Measurements from ENCODE around the gene TRIML2. TPM values are rescaled to one million over a fixed set of nuclear protein-coding genes. Genes with fewer than 3 reads are reported as not detected.

Gene TRIML2
- polyA plus RNA-seq (2013, experiment 1 of 2) = not detected
- not detected for polyA plus RNA-seq (2013, experiment 2 of 2)

GRCh38 chr4:188109157-188109755 is at the start of gene TRIML2:
Gene TRIML2, minus strand, starts transcription at chr4:188109603. Its CDS starts 4,235 bp downstream, at chr4:188105368.
- no peak within 1 kb of the TSS for H2BK12ac ChIP-seq (ENCODE audit: low read length)
- peaks cover 0 to 4% of the 10 kb centered on the region in 2 donors for H3K4me1 ChIP-seq (ENCODE audit: control insufficient read depth in 2 of 2, insufficient read depth in 1 of 2, low read depth in 1 of 2, low read length in 2 of 2)
- no peak within 1 kb of the TSS for H3K18ac ChIP-seq (ENCODE audit: low read length)
- H3K4me3 ChIP-seq (ENCODE audit: low read length in 2 of 2) = no peak within 1 kb of the TSS
- H2BK15ac ChIP-seq (ENCODE audit: low read length) = no peak within 1 kb of the TSS
- no peak within 1 kb of the TSS for H3K23ac ChIP-seq (ENCODE audit: low read depth, low read length, poor library complexity)
- H4K8ac ChIP-seq (ENCODE audit: low read depth, low read length) = no peak within 1 kb of the TSS
- peaks cover 0 to 6% of the 10 kb centered on the region in 2 donors for H3K9me3 ChIP-seq (replicated peaks in 1 of 2; ENCODE audit: control insufficient read depth in 2 of 2, insufficient read depth in 1 of 2, low read depth in 1 of 2, low read length in 2 of 2)
- H3K4ac ChIP-seq (ENCODE audit: low read length) = no peak within 1 kb of the TSS
- H3K9ac ChIP-seq (ENCODE audit: low read depth, low read length, poor library complexity) = no peak within 1 kb of the TSS
- no CpG with 5 or more reads among the region's 11 CpGs for WGBS, 2 donors (ENCODE audit: extremely low coverage in 2 of 2, insufficient read length in 2 of 2, insufficient replicate concordance in 1 of 2)
- H2BK5ac ChIP-seq (ENCODE audit: low read length) = no peak within 1 kb of the TSS
- no peak within 1 kb of the TSS for H3K4me2 ChIP-seq (ENCODE audit: insufficient read depth, low read length, poor library complexity, severe bottlenecking)
- H4K91ac ChIP-seq (ENCODE audit: low read depth, low read length, poor library complexity) = no peak within 1 kb of the TSS
- no peak within 1 kb of the TSS for H2AK5ac ChIP-seq (ENCODE audit: low read depth, low read length)
- H2BK120ac ChIP-seq (ENCODE audit: low read depth, low read length) = no peak within 1 kb of the TSS
- H3K27ac ChIP-seq (replicated peaks; ENCODE audit: low read length) = no peak within 1 kb of the TSS
- no peaks in the 10 kb centered on the region for H3K79me1 ChIP-seq (ENCODE audit: low read depth, low read length)
- no peak within 1 kb of the TSS for H2AFZ ChIP-seq (ENCODE audit: low read length)
- H3K36me3 ChIP-seq (replicated peaks in 1 of 2; ENCODE audit: control insufficient read depth in 2 of 2, insufficient read depth in 2 of 2, low read length in 2 of 2) = no peaks in the 10 kb centered on the region
- no peak for DNase-seq (ENCODE audit: low spot score)
- H3K14ac ChIP-seq (ENCODE audit: low read length) = no peak within 1 kb of the TSS
- H3K27me3 ChIP-seq (ENCODE audit: control insufficient read depth in 3 of 3, insufficient read depth in 3 of 3, low read depth in 1 of 3, low read length in 3 of 3) = no peaks in the 10 kb centered on the region

- no peaks in the 10 kb centered on the region for H3K4me1 ChIP-seq (ENCODE audit: control insufficient read depth in 2 of 2, insufficient read depth in 1 of 2, low read depth in 1 of 2, low read length in 2 of 2)
- H2BK15ac ChIP-seq (ENCODE audit: low read length) = no peak overlapping the region
- DNase-seq (ENCODE audit: low spot score) = no peak
- no peak overlapping the region for H3K14ac ChIP-seq (ENCODE audit: low read length)
- no peak overlapping the region for H3K9ac ChIP-seq (ENCODE audit: low read depth, low read length, poor library complexity)
- H2AFZ ChIP-seq (ENCODE audit: low read length) = no peak overlapping the region
- WGBS, 2 donors (ENCODE audit: extremely low coverage in 2 of 2, insufficient read length in 2 of 2, insufficient replicate concordance in 1 of 2) = no CpG with 5 or more reads among the region's 10 CpGs
- H2BK5ac ChIP-seq (ENCODE audit: low read length) = no peak overlapping the region
- H2BK120ac ChIP-seq (ENCODE audit: low read depth, low read length) = no peak overlapping the region
- H3K79me1 ChIP-seq (ENCODE audit: low read depth, low read length) = no peaks in the 10 kb centered on the region
- no peak overlapping the region for H3K4ac ChIP-seq (ENCODE audit: low read length)
- no peak overlapping the region for H4K91ac ChIP-seq (ENCODE audit: low read depth, low read length, poor library complexity)
- H3K36me3 ChIP-seq (replicated peaks in 1 of 2; ENCODE audit: control insufficient read depth in 2 of 2, insufficient read depth in 2 of 2, low read length in 2 of 2) = no peaks in the 10 kb centered on the region
- no peak overlapping the region for H3K4me2 ChIP-seq (ENCODE audit: insufficient read depth, low read length, poor library complexity, severe bottlenecking)
- no peak overlapping the region for H2AK5ac ChIP-seq (ENCODE audit: low read depth, low read length)
- no peak overlapping the region for H2BK12ac ChIP-seq (ENCODE audit: low read length)
- no peak overlapping the region for H4K8ac ChIP-seq (ENCODE audit: low read depth, low read length)
- peak overlapping the region; percentile 38 for H3K18ac ChIP-seq (ENCODE audit: low read length)
- no peak overlapping the region for H3K23ac ChIP-seq (ENCODE audit: low read depth, low read length, poor library complexity)
- H3K9me3 ChIP-seq (replicated peaks in 1 of 2; ENCODE audit: control insufficient read depth in 2 of 2, insufficient read depth in 1 of 2, low read depth in 1 of 2, low read length in 2 of 2) = peaks cover 0 to 4% of the 10 kb centered on the region in 2 donors
- no peaks in the 10 kb centered on the region for H3K27me3 ChIP-seq (ENCODE audit: control insufficient read depth in 3 of 3, insufficient read depth in 3 of 3, low read depth in 1 of 3, low read length in 3 of 3)
- no peak overlapping the region for H3K4me3 ChIP-seq (ENCODE audit: low read length in 2 of 2)
- no peak overlapping the region for H3K27ac ChIP-seq (replicated peaks; ENCODE audit: low read length)
Measured at GRCh38 chr4:188158336-188158735, 48.9 kb upstream of the TRIML2 start.

- Histone ChIP-seq H3K4ac (ENCODE audit: low read length) (no peak overlapping the region), H2BK5ac (ENCODE audit: low read length) (no peak overlapping the region), H3K18ac (ENCODE audit: low read length) (no peak overlapping the region), H2BK12ac (ENCODE audit: low read length) (no peak overlapping the region), H2BK15ac (ENCODE audit: low read length) (no peak overlapping the region), H3K14ac (ENCODE audit: low read length) (no peak overlapping the region), H3K4me2 (ENCODE audit: insufficient read depth, low read length, poor library complexity, severe bottlenecking) (no peak overlapping the region), H4K8ac (ENCODE audit: low read depth, low read length) (no peak overlapping the region), H3K27ac (replicated peaks; ENCODE audit: low read length) (no peak overlapping the region), H3K9me3 (replicated peaks in 1 of 2; ENCODE audit: control insufficient read depth in 2 of 2, insufficient read depth in 1 of 2, low read depth in 1 of 2, low read length in 2 of 2) (peaks cover 0 to 4% of the 10 kb centered on the region in 2 donors), H3K4me3 (ENCODE audit: low read length in 2 of 2) (no peak overlapping the region), H3K36me3 (replicated peaks in 1 of 2; ENCODE audit: control insufficient read depth in 2 of 2, insufficient read depth in 2 of 2, low read length in 2 of 2) (no peaks in the 10 kb centered on the region), H3K79me1 (ENCODE audit: low read depth, low read length) (no peaks in the 10 kb centered on the region), H2AK5ac (ENCODE audit: low read depth, low read length) (no peak overlapping the region), H3K9ac (ENCODE audit: low read depth, low read length, poor library complexity) (no peak overlapping the region), H3K4me1 (ENCODE audit: control insufficient read depth in 2 of 2, insufficient read depth in 1 of 2, low read depth in 1 of 2, low read length in 2 of 2) (no peaks in the 10 kb centered on the region), H3K23ac (ENCODE audit: low read depth, low read length, poor library complexity) (no peak overlapping the region), H3K27me3 (ENCODE audit: control insufficient read depth in 3 of 3, insufficient read depth in 3 of 3, low read depth in 1 of 3, low read length in 3 of 3) (no peaks in the 10 kb centered on the region), H2AFZ (ENCODE audit: low read length) (no peak overlapping the region), H2BK120ac (ENCODE audit: low read depth, low read length) (no peak overlapping the region), H4K91ac (ENCODE audit: low read depth, low read length, poor library complexity) (no peak overlapping the region)
- DNase-seq (ENCODE audit: low spot score) = no peak
- no CpG with 5 or more reads among the region's 11 CpGs for WGBS, 2 donors (ENCODE audit: extremely low coverage in 2 of 2, insufficient read length in 2 of 2, insufficient replicate concordance in 1 of 2)
Measured at GRCh38 chr4:188154668-188155405, 45.4 kb upstream of the TRIML2 start.

GRCh38 chr4:188147776-188148175 is 38.4 kb upstream of the TRIML2 start:
- WGBS, 2 donors (ENCODE audit: extremely low coverage in 2 of 2, insufficient read length in 2 of 2, insufficient replicate concordance in 1 of 2) = no CpG with 5 or more reads among the region's 6 CpGs

More at GRCh38 chr4:188147776-188148175, 38.4 kb upstream of the TRIML2 start:
- Histone ChIP-seq H3K4me3 (ENCODE audit: low read length in 2 of 2) (no peak overlapping the region), H3K27ac (replicated peaks; ENCODE audit: low read length) (no peak overlapping the region), H2BK120ac (ENCODE audit: low read depth, low read length) (no peak overlapping the region), H3K18ac (ENCODE audit: low read length) (no peak overlapping the region), H2BK5ac (ENCODE audit: low read length) (no peak overlapping the region), H3K4me2 (ENCODE audit: insufficient read depth, low read length, poor library complexity, severe bottlenecking) (no peak overlapping the region), H3K23ac (ENCODE audit: low read depth, low read length, poor library complexity) (no peak overlapping the region), H3K27me3 (ENCODE audit: control insufficient read depth in 3 of 3, insufficient read depth in 3 of 3, low read depth in 1 of 3, low read length in 3 of 3) (no peaks in the 10 kb centered on the region), H3K14ac (ENCODE audit: low read length) (no peak overlapping the region), H2BK12ac (ENCODE audit: low read length) (no peak overlapping the region), H2AFZ (ENCODE audit: low read length) (no peak overlapping the region), H2AK5ac (ENCODE audit: low read depth, low read length) (no peak overlapping the region), H3K9ac (ENCODE audit: low read depth, low read length, poor library complexity) (no peak overlapping the region), H3K36me3 (replicated peaks in 1 of 2; ENCODE audit: control insufficient read depth in 2 of 2, insufficient read depth in 2 of 2, low read length in 2 of 2) (no peaks in the 10 kb centered on the region), H3K4me1 (ENCODE audit: control insufficient read depth in 2 of 2, insufficient read depth in 1 of 2, low read depth in 1 of 2, low read length in 2 of 2) (no peaks in the 10 kb centered on the region), H4K91ac (ENCODE audit: low read depth, low read length, poor library complexity) (no peak overlapping the region), H4K8ac (ENCODE audit: low read depth, low read length) (no peak overlapping the region), H2BK15ac (ENCODE audit: low read length) (no peak overlapping the region), H3K79me1 (ENCODE audit: low read depth, low read length) (no peaks in the 10 kb centered on the region), H3K4ac (ENCODE audit: low read length) (no peak overlapping the region), H3K9me3 (replicated peaks in 1 of 2; ENCODE audit: control insufficient read depth in 2 of 2, insufficient read depth in 1 of 2, low read depth in 1 of 2, low read length in 2 of 2) (no peaks in the 10 kb centered on the region)
- DNase-seq (ENCODE audit: low spot score) = no peak
